Naive thymus-derived CD4-positive, alpha-beta T cell (primary cell): Measurements from ENCODE around the gene BUB3. TPM values are rescaled to one million over a fixed set of nuclear protein-coding genes. Genes with fewer than 3 reads are reported as not detected.

ENCODE experiments used
- ATAC-seq: fragments of 150-1000 bp; cut with Tn5 transposase; 2 replicates; pipeline ENCODE4 v1.10.0; 2021; ENCODE audit warnings: mild to moderate bottlenecking, moderate library complexity
- CTCF ChIA-PET: fragments of 350-600 bp; sonication (Branson Sonifier 250); formaldehyde crosslinking; loops from one replicate; lab custom pipeline; 2021; ENCODE audit warnings: antibody characterized with exemption; lab: Charles Lee
- POLR2A ChIA-PET: fragments of 350-600 bp; sonication (Branson Sonifier 250); formaldehyde crosslinking; loops from one replicate; lab custom pipeline; 2021; ENCODE audit warnings: antibody characterized with exemption, inconsistent platforms; lab: Charles Lee
- DNase-seq, 9 donors: peaks; one replicate each; pipeline versions ENCODE4 v3.0.0 to v3.0.0-alpha.2; 2020 to 2022; ENCODE audit warnings: mixed read lengths in 1 of 9
- H3K27ac ChIP-seq: one replicate; pipeline ENCODE4 v1.7.0; 2013; ENCODE audit warnings: mild to moderate bottlenecking, low read depth, low read length, moderate library complexity
- H3K27me3 ChIP-seq, 2 donors: one replicate each; pipeline ENCODE4 v1.7.0; 2013; ENCODE audit warnings: low read length in 2 of 2, mild to moderate bottlenecking in 2 of 2, moderate library complexity in 2 of 2; ENCODE audit not compliant: control insufficient read depth in 2 of 2, insufficient read depth in 2 of 2
- H3K36me3 ChIP-seq, 3 experiments: 1 replicate in 2 of 3; 2 replicates in 1 of 3; pipeline ENCODE4 v1.7.0; 2013; ENCODE audit warnings: low read length in 3 of 3, mild to moderate bottlenecking in 3 of 3, moderate library complexity in 1 of 3; ENCODE audit not compliant: insufficient read depth in 3 of 3, control insufficient read depth in 2 of 3
- H3K4me1 ChIP-seq, 2 donors: one replicate each; pipeline ENCODE4 v1.7.0; 2013; ENCODE audit warnings: low read length in 2 of 2, mild to moderate bottlenecking in 2 of 2, moderate library complexity in 1 of 2; ENCODE audit not compliant: control insufficient read depth in 2 of 2, insufficient read depth in 2 of 2
- H3K4me3 ChIP-seq: 2 replicates; pipeline ENCODE4 v1.7.0; 2013; ENCODE audit warnings: mild to moderate bottlenecking, low read length
- H3K9me3 ChIP-seq, 3 experiments: 1 replicate in 2 of 3; 2 replicates in 1 of 3; pipeline ENCODE4 v1.7.0; 2013; ENCODE audit warnings: low read length in 3 of 3; ENCODE audit not compliant: control insufficient read depth in 2 of 3
- H3K27ac Mint-ChIP-seq, 9 donors: one replicate each; pipeline ENCODE4 v1.8.0; 2020 to 2022; ENCODE audit warnings: mixed read lengths in 9 of 9, mild to moderate bottlenecking in 8 of 9, moderate library complexity in 5 of 9, inconsistent platforms in 2 of 9
- H3K27me3 Mint-ChIP-seq, 5 donors: one replicate each; pipeline ENCODE4 v1.8.0; 2021 to 2022; ENCODE audit warnings: mixed read lengths in 5 of 5, mild to moderate bottlenecking in 1 of 5
- H3K36me3 Mint-ChIP-seq, 5 donors: one replicate each; pipeline ENCODE4 v1.8.0; 2020 to 2022; ENCODE audit warnings: mixed read lengths in 5 of 5, mild to moderate bottlenecking in 3 of 5, inconsistent platforms in 1 of 5
- H3K4me1 Mint-ChIP-seq, 7 donors: one replicate each; pipeline ENCODE4 v1.8.0; 2020 to 2022; ENCODE audit warnings: mixed read lengths in 7 of 7, mild to moderate bottlenecking in 3 of 7, inconsistent platforms in 1 of 7
- H3K4me3 Mint-ChIP-seq, 10 donors: one replicate each; pipeline ENCODE4 v1.8.0; 2020 to 2022; ENCODE audit warnings: mild to moderate bottlenecking in 10 of 10, mixed read lengths in 10 of 10, moderate library complexity in 6 of 10, inconsistent platforms in 2 of 10
- H3K9me3 Mint-ChIP-seq, 11 donors: one replicate each; pipeline ENCODE4 v1.8.0; 2020 to 2022; ENCODE audit warnings: mixed read lengths in 11 of 11, mild to moderate bottlenecking in 4 of 11, inconsistent platforms in 1 of 11, moderate library complexity in 1 of 11
- intact Hi-C, 2 donors: fragments of 100-400 bp; cut with micrococcal nuclease; formaldehyde crosslinking; loops; one replicate each; pipeline ENCODE4 v1.15.1; 2023
- polyA plus RNA-seq, 2 donors: library from polyadenylated mRNA; unstranded; fragments of 300-500 nt; fragmentation: Illumina TruSeq; gene quantifications; one replicate each; pipeline ENCODE4 v1.2.3, GENCODE V29; 2021
- total RNA-seq, 6 experiments: library from RNA in 5 of 6; stranded (reverse) in 5 of 6; gene quantifications; 1 replicate in 5 of 6; 2 replicates in 1 of 6; pipeline ENCODE4 v1.2.3 and lab custom pipeline; 2021 to 2026

Gene BUB3
- total and polyA plus RNA-seq, 7 experiments from 2014 or later = 91.4 to 255 (median 180) TPM

DNA sequence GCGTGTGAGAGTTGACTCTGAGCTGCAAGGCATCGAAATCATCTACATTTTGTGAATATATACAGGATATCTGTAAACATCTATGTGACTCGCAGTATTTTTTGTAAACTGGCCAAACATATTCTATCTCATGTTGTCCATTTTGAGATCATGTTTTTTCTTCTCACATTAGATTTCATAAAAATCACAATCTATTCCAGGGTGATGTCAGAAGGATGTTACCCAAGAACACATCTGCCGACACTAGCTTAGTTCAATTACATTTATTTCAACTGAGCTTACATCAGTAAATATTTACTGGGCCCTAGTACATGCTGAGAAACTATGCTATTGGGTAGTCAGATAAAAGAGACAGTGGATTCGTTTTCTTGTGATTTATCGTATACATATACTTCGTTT lies 2.5 kb upstream of the BUB3 start:
- H3K36me3 ChIP-seq = peaks cover 0 to 14% (median 9%) of the 10 kb centered on the region in 3 experiments
- H3K27me3 ChIP-seq = peaks cover 10 to 19% of the 10 kb centered on the region in 2 donors
- Mint-ChIP-seq H3K4me3 (peak overlapping the region; percentile 73 to 91 (median 86)), H3K27me3 (peaks cover 14 to 46% (median 22%) of the 10 kb centered on the region in 5 donors), H3K4me1 (peaks cover 25 to 74% (median 63%) of the 10 kb centered on the region in 7 donors), H3K9me3 (peaks cover 0 to 4% (median 0%) of the 10 kb centered on the region in 11 donors), H3K36me3 (peaks cover 4 to 23% (median 11%) of the 10 kb centered on the region in 5 donors), H3K27ac (peak overlapping the region in 3 of 9 donors; percentile 19 to 42 (median 21))
- CTCF ChIA-PET = no interaction called here
- H3K4me3 ChIP-seq = peak overlapping the region; percentile 54
- no peak overlapping the region for H3K27ac ChIP-seq
- intact Hi-C loops = loop anchor here (5.0 kb wide), 3 partner anchors 91 to 1179 kb away; no protein-coding TSS in a partner anchor
- peaks cover 34 to 66% of the 10 kb centered on the region in 2 donors for H3K4me1 ChIP-seq
- no peak for DNase-seq
- ATAC-seq = no peak
- no peaks in the 10 kb centered on the region for H3K9me3 ChIP-seq
- POLR2A ChIA-PET = interaction anchor here (0.6 to 2.5 kb wide), 4 partner anchors 12 to 128 kb away, joined by 3 to 13 read pairs (median 4); no protein-coding TSS in a partner anchor

- CTCF ChIA-PET = interaction anchor here (0.6 to 2.0 kb wide), 6 partner anchors 13 to 148 kb away, joined by 3 to 9 read pairs (median 5); no protein-coding TSS in a partner anchor
- intact Hi-C loops = loop anchor here (1.0 to 5.0 kb wide), 16 partner anchors 18 to 1763 kb away; partner anchors contain the start of genes C10orf88 (in 2 of the 2), FAM24B (in 2 of the 2), IKZF5 (in 2 of the 2) and LHPP (in 2 of the 2)
- Mint-ChIP-seq H3K4me1 (peaks cover 37 to 85% (median 74%) of the 10 kb centered on the region in 7 donors), H3K27ac (peak overlapping the region; percentile 85 to 100 (median 96)), H3K9me3 (peaks cover 0 to 4% (median 0%) of the 10 kb centered on the region in 11 donors), H3K4me3 (peak overlapping the region; percentile 93 to 100 (median 99)), H3K36me3 (peaks cover 8 to 38% (median 24%) of the 10 kb centered on the region in 5 donors), H3K27me3 (peaks cover 7 to 36% (median 14%) of the 10 kb centered on the region in 5 donors)
- POLR2A ChIA-PET = interaction anchor here (0.8 to 2.4 kb wide), 12 partner anchors 8 to 781 kb away, joined by 3 to 31 read pairs (median 4); partner anchors contain the start of genes ACADSB, C10orf88, IKZF5 and PLEKHA1
- Histone ChIP-seq H3K27me3 (peaks cover 10% of the 10 kb centered on the region in 2 donors), H3K4me1 (peaks cover 34 to 69% of the 10 kb centered on the region in 2 donors), H3K36me3 (peaks cover 0 to 26% (median 9%) of the 10 kb centered on the region in 3 experiments), H3K27ac (peak overlapping the region; percentile 80), H3K9me3 (no peaks in the 10 kb centered on the region), H3K4me3 (peak overlapping the region; percentile 92)
- DNase-seq (no peak), ATAC-seq (no peak)
These were observed 613 bp upstream of the BUB3 start for GRCh38 chr10:123153486-123154091.

DNA sequence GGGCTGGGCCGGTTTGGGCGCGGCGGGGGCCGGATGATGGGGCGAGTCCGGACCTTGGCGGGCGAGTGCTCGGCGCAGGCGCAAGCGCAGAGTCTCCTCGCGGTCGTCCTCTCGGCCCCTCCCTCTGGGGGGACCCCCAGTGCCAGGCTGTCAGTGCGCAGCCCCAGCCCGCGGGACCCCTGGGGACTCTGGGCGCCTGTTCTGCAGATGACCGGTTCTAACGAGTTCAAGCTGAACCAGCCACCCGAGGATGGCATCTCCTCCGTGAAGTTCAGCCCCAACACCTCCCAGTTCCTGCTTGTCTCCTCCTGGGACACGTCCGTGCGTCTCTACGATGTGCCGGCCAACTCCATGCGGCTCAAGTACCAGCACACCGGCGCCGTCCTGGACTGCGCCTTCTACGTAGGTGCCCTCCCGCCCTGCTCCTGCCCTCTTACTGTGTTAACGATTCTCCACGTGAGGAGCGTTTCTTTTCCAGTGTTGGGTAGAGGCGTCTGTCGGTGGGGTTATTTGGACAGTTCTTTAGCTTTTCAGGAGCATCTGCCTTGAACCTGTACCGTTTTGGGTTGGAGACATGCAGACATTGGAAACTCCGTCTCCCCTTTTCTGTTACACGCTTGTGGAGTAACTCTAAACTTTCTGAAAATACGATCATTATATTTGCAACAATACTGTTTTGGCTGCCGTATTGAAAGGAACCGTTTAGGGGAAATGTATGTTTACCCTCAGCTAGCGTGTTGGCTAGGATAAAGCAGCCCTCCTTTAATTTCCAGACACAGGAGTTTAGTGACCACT lies 706 bp downstream of the BUB3 start:
- H3K36me3 Mint-ChIP-seq = peaks cover 8 to 38% (median 25%) of the 10 kb centered on the region in 5 donors

DNA sequence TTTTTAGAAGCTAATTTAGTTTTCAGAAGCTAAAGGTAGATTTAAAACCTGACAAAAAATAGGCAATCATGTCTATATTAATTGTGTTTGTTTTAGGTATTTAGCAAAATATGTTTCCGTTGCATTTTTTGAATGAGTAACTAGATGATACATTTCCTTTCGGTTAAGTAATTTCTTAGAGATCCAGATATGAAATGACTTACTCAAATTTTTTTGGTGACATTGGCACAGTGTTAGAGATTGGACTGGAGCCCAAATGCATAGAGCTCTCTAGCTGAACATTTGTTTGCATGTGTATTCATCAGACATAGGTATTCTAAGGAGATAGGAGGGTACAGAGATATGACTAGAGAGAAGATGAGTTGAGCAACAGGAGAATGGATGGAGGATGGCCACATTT lies 1.9 kb downstream of the BUB3 start:
- Histone ChIP-seq H3K36me3 (peaks cover 0 to 26% (median 9%) of the 10 kb centered on the region in 3 experiments), H3K27me3 (peaks cover 0 to 5% of the 10 kb centered on the region in 2 donors), H3K9me3 (no peaks in the 10 kb centered on the region), H3K27ac (no peak overlapping the region), H3K4me3 (no peak overlapping the region), H3K4me1 (peaks cover 34 to 70% of the 10 kb centered on the region in 2 donors)
- ChIA-PET CTCF (interaction anchor here (0.6 to 1.9 kb wide), 4 partner anchors 12 to 172 kb away, joined by 3 to 5 read pairs (median 4); no protein-coding TSS in a partner anchor), POLR2A (interaction anchor here (1.2 to 1.8 kb wide), 3 partner anchors 11 to 202 kb away, joined by 3 to 12 read pairs (median 3); partner anchors contain the start of gene C10orf88)
- peaks cover 43 to 93% (median 85%) of the 10 kb centered on the region in 7 donors for H3K4me1 Mint-ChIP-seq
- intact Hi-C loops = no loop called here
- ATAC-seq (no peak), DNase-seq (no peak)
- peaks cover 8 to 44% (median 25%) of the 10 kb centered on the region in 5 donors for H3K36me3 Mint-ChIP-seq
- peak overlapping the region in 9 of 10 donors; percentile 32 to 100 (median 81) for H3K4me3 Mint-ChIP-seq
- peaks cover 0 to 15% (median 0%) of the 10 kb centered on the region in 5 donors for H3K27me3 Mint-ChIP-seq
- peak overlapping the region in 7 of 9 donors; percentile 0 to 79 (median 33) for H3K27ac Mint-ChIP-seq
- H3K9me3 Mint-ChIP-seq = peaks cover 0 to 1% (median 0%) of the 10 kb centered on the region in 11 donors

More for the DNA sequence above, 706 bp downstream of the BUB3 start:
- intact Hi-C loops = loop anchor here (1.0 to 5.0 kb wide), 16 partner anchors 20 to 1762 kb away; partner anchors contain the start of genes C10orf88 (in 2 of the 2), FAM24B (in 2 of the 2), IKZF5 (in 2 of the 2) and LHPP (in 2 of the 2)
- Histone ChIP-seq H3K36me3 (peaks cover 0 to 26% (median 9%) of the 10 kb centered on the region in 3 experiments), H3K27ac (peak overlapping the region; percentile 80), H3K27me3 (peaks cover 4 to 5% of the 10 kb centered on the region in 2 donors), H3K4me1 (peaks cover 27 to 68% of the 10 kb centered on the region in 2 donors), H3K4me3 (peak overlapping the region; percentile 92), H3K9me3 (no peaks in the 10 kb centered on the region)
- H3K9me3 Mint-ChIP-seq = peaks cover 0 to 1% (median 0%) of the 10 kb centered on the region in 11 donors
- ATAC-seq (peak; percentile 26), DNase-seq (peak in 3 of 9 donors; percentile 12 to 70 (median 34))
- CTCF ChIA-PET = interaction anchor here (1.4 to 2.0 kb wide), 3 partner anchors 16 to 87 kb away, joined by 5 to 9 read pairs (median 6); no protein-coding TSS in a partner anchor
- POLR2A ChIA-PET = interaction anchor here (1.0 to 2.4 kb wide), 6 partner anchors 9 to 781 kb away, joined by 3 to 31 read pairs (median 8); partner anchors contain the start of genes ACADSB, C10orf88, IKZF5 and PLEKHA1
- H3K27ac Mint-ChIP-seq = peak overlapping the region; percentile 85 to 100 (median 93)
- H3K4me1 Mint-ChIP-seq = peaks cover 36 to 90% (median 78%) of the 10 kb centered on the region in 7 donors
- H3K4me3 Mint-ChIP-seq = peak overlapping the region; percentile 93 to 100 (median 99)
- peaks cover 0 to 27% (median 5%) of the 10 kb centered on the region in 5 donors for H3K27me3 Mint-ChIP-seq

- intact Hi-C loops = no loop called here
- H3K27ac ChIP-seq = no peak overlapping the region
- H3K4me3 ChIP-seq = no peak overlapping the region
- ChIA-PET POLR2A (interaction anchor here (1.0 to 1.8 kb wide), 2 partner anchors 84 to 85 kb away, joined by 3 to 12 read pairs; no protein-coding TSS in a partner anchor), CTCF (interaction anchor here (0.6 to 1.9 kb wide), 3 partner anchors 11 to 347 kb away, joined by 3 to 5 read pairs (median 3); no protein-coding TSS in a partner anchor)
- H3K36me3 Mint-ChIP-seq = peaks cover 8 to 51% (median 33%) of the 10 kb centered on the region in 5 donors
- ATAC-seq (no peak), DNase-seq (no peak)
- H3K9me3 ChIP-seq = no peaks in the 10 kb centered on the region
- H3K36me3 ChIP-seq = peaks cover 6 to 33% (median 17%) of the 10 kb centered on the region in 3 experiments
- peak overlapping the region in 8 of 10 donors; percentile 7 to 100 (median 62) for H3K4me3 Mint-ChIP-seq
- peak overlapping the region in 6 of 9 donors; percentile 12 to 79 (median 38) for H3K27ac Mint-ChIP-seq
- H3K4me1 ChIP-seq = peaks cover 41 to 71% of the 10 kb centered on the region in 2 donors
- H3K27me3 ChIP-seq = no peaks in the 10 kb centered on the region
- peaks cover 0 to 5% (median 0%) of the 10 kb centered on the region in 5 donors for H3K27me3 Mint-ChIP-seq
- peaks cover 0 to 1% (median 0%) of the 10 kb centered on the region in 11 donors for H3K9me3 Mint-ChIP-seq
- peaks cover 45 to 93% (median 89%) of the 10 kb centered on the region in 7 donors for H3K4me1 Mint-ChIP-seq
These were observed 3.0 kb downstream of the BUB3 start for GRCh38 chr10:123157210-123157609.
